ENCODE results near the gene ZNF813.
A peak's percentile ranks its signal among the peaks of the same experiment; 100 is the strongest.

ZNF813 gene

DNA sequence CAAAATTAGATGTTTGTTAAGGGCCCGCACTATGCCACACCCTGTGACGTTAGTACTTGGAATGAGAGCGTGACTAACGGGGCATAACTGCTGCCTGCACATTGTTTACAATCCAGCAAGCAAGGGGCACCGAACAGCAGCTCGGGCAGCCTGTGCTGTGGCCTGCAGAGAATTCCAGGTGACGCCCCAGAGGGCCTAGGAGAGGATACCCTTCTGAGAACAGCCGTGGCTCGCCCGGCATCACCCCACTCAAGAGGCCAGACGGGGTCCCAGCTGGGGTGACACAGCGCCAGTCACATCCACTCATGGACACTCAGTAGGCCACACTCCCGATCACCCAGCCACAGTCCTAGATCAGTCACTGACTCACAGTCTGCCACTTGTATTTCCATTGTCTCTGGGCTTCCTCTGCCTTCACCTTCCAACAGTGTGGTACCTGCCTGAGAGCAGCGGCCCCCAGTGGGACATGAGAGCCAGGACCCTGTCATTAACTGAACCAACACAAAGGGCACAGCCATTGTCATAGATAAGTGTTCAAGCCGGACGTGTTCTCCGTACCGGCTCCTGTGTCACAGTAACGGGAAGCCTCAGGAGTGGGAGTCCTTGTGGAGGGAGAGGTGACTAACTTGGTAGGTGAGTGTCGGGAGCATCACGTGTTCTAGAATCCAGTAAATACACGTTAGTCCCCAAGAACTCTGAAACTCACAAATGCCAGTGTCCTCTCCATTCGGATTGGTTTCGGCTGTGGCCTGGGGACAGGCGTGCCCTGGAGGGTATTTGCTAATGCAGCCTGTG is 77.9 kb downstream of the ZNF813 start:
- H3K27ac Mint-ChIP-seq: peak overlapping the region; percentile 47

More for the DNA sequence above, 77.9 kb downstream of the ZNF813 start:
- Mint-ChIP-seq H3K4me3 (no peak overlapping the region), H3K36me3 (peaks cover 23 to 47% of the 10 kb centered on the region in 2 donors), H3K9me3 (no peaks in the 10 kb centered on the region), H3K4me1 (peaks cover 10 to 11% of the 10 kb centered on the region in 2 donors), H3K27me3 (no peaks in the 10 kb centered on the region)
- DNase-seq (no peak), ATAC-seq (replicated peaks) (no peak)
